Esophagus muscularis mucosa (tissue), 4 donors: ENCODE data around the gene LRRC42. TPM values are rescaled to one million over a fixed set of nuclear protein-coding genes. Genes with fewer than 3 reads are reported as not detected.

Experiments
- DNase-seq: peaks from one replicate; pipeline ENCODE4 v3.0.0-alpha.2; 2017; ENCODE audit errors: extremely low spot score
- H3K27ac ChIP-seq, 4 donors: fragments of 200-600 bp; sonication (generic); replicated peaks in 1 of 4; 1 replicate in 3 of 4; 2 replicates in 1 of 4; pipeline ENCODE4 v1.5.1; 2016 to 2019; ENCODE audit warnings: mild to moderate bottlenecking in 1 of 4
- H3K27me3 ChIP-seq, 4 donors: fragments of 200-600 bp; sonication (generic); one replicate each; pipeline versions ENCODE4 v1.5.1 to v1.6.0; 2016 to 2019
- H3K36me3 ChIP-seq, 4 donors: fragments of 200-600 bp; sonication (generic); one replicate each; pipeline ENCODE4 v1.5.1; 2016 to 2019
- H3K4me1 ChIP-seq, 4 donors: fragments of 200-600 bp; sonication (generic); one replicate each; pipeline ENCODE4 v1.5.1; 2016 to 2019
- H3K4me3 ChIP-seq, 4 donors: fragments of 200-600 bp; sonication (generic); 1 replicate in 2 of 4; 2 replicates in 2 of 4; pipeline ENCODE4 v1.5.1; 2016 to 2019; ENCODE audit warnings: mild to moderate bottlenecking in 4 of 4, moderate library complexity in 1 of 4
- H3K9me3 ChIP-seq, 4 donors: fragments of 200-600 bp; sonication (generic); 1 replicate in 3 of 4; 2 replicates in 1 of 4; pipeline ENCODE4 v1.5.1; 2016 to 2019
- EP300 ChIP-seq: sonication (generic); formaldehyde crosslinking; IDR thresholded peaks from one replicate; pipeline ENCODE4 v1.6.1; 2017; ENCODE audit warnings: antibody characterized with exemption
- POLR2A ChIP-seq: fragments of 450-650 bp; IDR thresholded peaks from one replicate; pipeline ENCODE4 v1.6.1; 2017; ENCODE audit warnings: antibody characterized with exemption, moderate library complexity, mild to moderate bottlenecking, low read depth
- POLR2AphosphoS5 ChIP-seq, 2 donors: sonication (generic); formaldehyde crosslinking; IDR thresholded peaks; one replicate each; pipeline ENCODE4 v1.6.1; 2017; ENCODE audit warnings: antibody characterized with exemption in 2 of 2
- WGBS: methylation state at CpG from one replicate; pipeline ENCODE4 v1.1.5; 2018; 5-methylcytosine and 5-hydroxymethylcytosine counted together
- intact Hi-C: fragments of 100-400 bp; cut with DNase I; formaldehyde crosslinking; loops from one replicate; pipeline ENCODE4 v1.15.1; 2023
- total RNA-seq, 4 donors: library from RNA; depleted of rRNA; stranded (reverse); fragments of >200 nt; gene quantifications; one replicate each; pipeline versions ENCODE4 v1.1.0 to v1.2.1, GENCODE V29; 2016
- TF ChIP-seq, protein P1 (sequence below), 3 experiments: fragments of 200-600 bp in 2 of 3; fragments of 450-650 bp in 1 of 3; sonication (generic) in 2 of 3; IDR thresholded peaks; one replicate each; pipeline ENCODE4 v1.5.1; 2017 to 2019; ENCODE audit warnings: antibody characterized with exemption in 3 of 3, mild to moderate bottlenecking in 2 of 3, moderate library complexity in 1 of 3

LRRC42 gene
- total RNA-seq, 4 donors from 2014 or later: 22.8 to 35.6 (median 28.9) TPM

DNA sequence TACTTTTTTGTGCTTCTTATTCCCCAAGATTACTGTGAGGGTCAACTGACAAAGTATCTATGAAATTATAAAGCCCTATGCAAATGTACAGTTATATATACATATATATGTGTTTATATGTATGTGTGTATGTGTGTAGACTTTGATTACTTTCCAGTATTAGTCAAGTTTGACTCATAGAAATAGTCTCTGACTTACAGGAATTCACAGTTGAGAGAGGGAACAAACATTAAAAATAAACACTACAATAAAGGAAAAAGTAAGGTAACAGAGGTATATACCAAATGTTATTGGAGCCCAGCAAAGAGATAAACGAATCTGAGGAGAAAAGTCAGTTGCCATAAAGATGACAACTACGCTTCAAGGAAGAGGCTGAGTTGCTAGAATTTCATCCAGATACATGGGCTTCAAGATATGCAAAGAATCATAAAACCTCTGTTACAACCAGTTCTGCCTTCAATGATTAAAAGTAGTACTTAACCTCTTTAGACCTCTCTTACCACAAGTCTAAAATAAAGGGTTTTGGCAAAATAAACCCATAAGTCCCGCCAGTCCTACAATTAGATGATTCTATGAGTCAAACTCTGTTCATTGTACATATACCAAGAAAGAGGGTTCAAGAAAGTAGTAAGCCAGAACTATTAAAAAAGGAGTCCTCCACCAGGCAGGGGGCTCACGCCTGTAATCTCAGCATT lies 7.9 kb upstream of the LRRC42 start:
- peaks cover 0 to 10% (median 2%) of the 10 kb centered on the region in 4 donors for H3K36me3 ChIP-seq
- H3K27me3 ChIP-seq: no peaks in the 10 kb centered on the region
- H3K4me3 ChIP-seq: no peak overlapping the region
- WGBS: 95% methylated on average over 4 of the region's 4 CpGs
- no peak overlapping the region for H3K27ac ChIP-seq
- no peak for TF ChIP-seq POLR2A
- TF ChIP-seq POLR2AphosphoS5 (IDR thresholded peaks at IDR 0.05): no peak
- TF ChIP-seq, protein P1, sequence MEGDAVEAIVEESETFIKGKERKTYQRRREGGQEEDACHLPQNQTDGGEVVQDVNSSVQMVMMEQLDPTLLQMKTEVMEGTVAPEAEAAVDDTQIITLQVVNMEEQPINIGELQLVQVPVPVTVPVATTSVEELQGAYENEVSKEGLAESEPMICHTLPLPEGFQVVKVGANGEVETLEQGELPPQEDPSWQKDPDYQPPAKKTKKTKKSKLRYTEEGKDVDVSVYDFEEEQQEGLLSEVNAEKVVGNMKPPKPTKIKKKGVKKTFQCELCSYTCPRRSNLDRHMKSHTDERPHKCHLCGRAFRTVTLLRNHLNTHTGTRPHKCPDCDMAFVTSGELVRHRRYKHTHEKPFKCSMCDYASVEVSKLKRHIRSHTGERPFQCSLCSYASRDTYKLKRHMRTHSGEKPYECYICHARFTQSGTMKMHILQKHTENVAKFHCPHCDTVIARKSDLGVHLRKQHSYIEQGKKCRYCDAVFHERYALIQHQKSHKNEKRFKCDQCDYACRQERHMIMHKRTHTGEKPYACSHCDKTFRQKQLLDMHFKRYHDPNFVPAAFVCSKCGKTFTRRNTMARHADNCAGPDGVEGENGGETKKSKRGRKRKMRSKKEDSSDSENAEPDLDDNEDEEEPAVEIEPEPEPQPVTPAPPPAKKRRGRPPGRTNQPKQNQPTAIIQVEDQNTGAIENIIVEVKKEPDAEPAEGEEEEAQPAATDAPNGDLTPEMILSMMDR (IDR thresholded peaks at IDR 0.05): no peak
- TF ChIP-seq EP300: no peak
- intact Hi-C loops: no loop called here
- peaks cover 0 to 9% (median under 1%) of the 10 kb centered on the region in 4 donors for H3K4me1 ChIP-seq
- no peak for DNase-seq
- H3K9me3 ChIP-seq: peaks cover 0 to 6% (median 0%) of the 10 kb centered on the region in 4 donors

DNA sequence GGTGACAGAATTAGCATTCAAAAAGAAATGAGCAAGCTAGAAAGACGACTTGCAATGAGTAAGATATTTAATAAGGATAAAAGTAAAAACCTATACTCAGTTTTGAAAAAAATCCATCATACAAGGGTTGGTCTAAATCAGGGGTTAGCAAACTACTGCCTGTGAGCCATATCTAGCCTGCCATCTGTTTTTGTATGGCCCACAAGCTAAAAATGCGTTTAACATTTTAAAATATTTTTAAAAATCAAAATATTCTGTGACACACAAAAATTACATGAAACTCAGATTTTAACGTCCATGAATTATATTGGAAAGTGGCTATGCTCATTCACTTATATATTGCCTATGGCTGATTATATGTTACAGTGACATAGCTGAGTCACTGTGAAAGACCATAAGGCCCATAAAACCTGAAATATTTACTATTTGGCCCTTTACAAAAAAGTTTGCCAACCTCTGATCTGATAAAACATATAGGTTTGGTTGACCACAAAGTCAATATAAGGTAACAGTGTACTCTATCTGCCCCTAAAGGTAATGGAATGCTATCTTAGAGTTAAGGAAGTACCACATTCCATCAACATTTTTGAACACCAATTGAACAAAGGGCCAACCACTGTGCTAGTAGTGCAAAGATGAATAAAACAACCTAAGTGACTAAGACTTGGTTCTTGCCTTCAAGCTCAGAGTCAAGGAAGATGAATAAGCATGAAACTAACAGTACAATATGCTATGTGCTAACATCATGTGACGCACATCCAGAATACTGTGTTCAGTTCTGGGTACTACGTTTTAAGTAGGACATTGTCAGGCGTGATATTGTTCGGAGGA lies 3.8 kb upstream of the LRRC42 start:
- H3K4me1 ChIP-seq: peaks cover 14 to 26% (median 23%) of the 10 kb centered on the region in 4 donors
- DNase-seq: no peak
- H3K36me3 ChIP-seq: no peaks in the 10 kb centered on the region
- TF ChIP-seq, protein P1 (IDR thresholded peaks at IDR 0.05): no peak
- TF ChIP-seq POLR2A (no peak), EP300 (no peak), POLR2AphosphoS5 (IDR thresholded peaks at IDR 0.05) (no peak)
- intact Hi-C loops: no loop called here
- WGBS: 88% methylated on average over 7 of the region's 7 CpGs
- H3K9me3 ChIP-seq: no peaks in the 10 kb centered on the region
- no peak overlapping the region for H3K27ac ChIP-seq
- H3K27me3 ChIP-seq: no peaks in the 10 kb centered on the region
- H3K4me3 ChIP-seq: no peak overlapping the region

DNA sequence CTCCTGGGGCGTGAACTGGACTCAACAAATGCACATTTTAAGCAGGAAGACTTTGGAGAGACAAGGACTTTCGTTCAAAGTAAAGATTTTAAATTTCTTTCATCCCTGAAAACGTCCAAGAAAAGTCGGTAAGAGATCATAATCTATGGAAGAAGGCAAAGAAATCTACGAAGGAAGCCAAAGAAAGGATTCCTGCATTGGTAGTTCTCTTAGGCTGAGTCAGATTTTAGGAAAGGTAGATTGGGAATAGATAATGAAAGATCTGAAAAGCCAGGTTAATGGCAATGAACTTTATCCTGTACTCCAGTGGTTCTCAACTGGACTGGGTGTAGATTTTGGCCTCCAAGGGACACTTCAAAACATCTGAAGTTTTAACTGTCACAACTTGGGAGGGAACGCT lies 3.1 kb upstream of the LRRC42 start:
- H3K27me3 ChIP-seq: no peaks in the 10 kb centered on the region
- DNase-seq: no peak
- H3K9me3 ChIP-seq: no peaks in the 10 kb centered on the region
- no peaks in the 10 kb centered on the region for H3K36me3 ChIP-seq
- H3K27ac ChIP-seq: no peak overlapping the region
- H3K4me3 ChIP-seq: no peak overlapping the region
- H3K4me1 ChIP-seq: peaks cover 14 to 34% (median 30%) of the 10 kb centered on the region in 4 donors
- WGBS: 96% methylated on average over 6 of the region's 6 CpGs
- intact Hi-C loops: no loop called here
- TF ChIP-seq EP300: no peak
- no peak for TF ChIP-seq POLR2AphosphoS5 (IDR thresholded peaks at IDR 0.05)
- TF ChIP-seq, protein P1 (IDR thresholded peaks at IDR 0.05): no peak
- no peak for TF ChIP-seq POLR2A

DNA sequence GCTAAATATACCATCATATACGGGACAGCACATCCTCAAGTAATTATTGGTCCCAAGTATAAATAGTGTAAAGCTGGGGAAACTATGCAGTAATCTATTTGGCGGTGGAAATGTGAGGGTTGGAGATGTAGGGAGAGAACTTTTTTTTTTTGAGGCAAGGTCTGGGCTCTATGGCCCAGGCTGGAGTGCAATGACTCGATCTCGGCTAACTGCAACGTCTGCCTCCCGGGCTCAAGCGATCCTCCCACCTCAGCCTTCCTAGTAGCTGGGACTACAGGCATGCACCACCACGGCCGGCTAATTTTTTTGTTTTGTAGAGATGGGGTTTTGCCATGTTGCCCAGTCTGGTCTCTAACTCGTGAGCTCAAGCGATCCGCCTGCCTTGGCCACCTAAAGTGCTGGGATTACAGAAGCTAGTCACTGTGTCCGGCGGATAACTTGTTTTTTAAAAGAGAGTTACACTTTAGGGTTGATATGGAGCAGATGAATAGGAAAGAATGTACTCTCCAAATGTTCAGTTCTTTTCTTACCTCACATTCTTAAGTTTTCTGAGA lies 2.6 kb upstream of the LRRC42 start:
- TF ChIP-seq EP300: no peak
- no peak for TF ChIP-seq POLR2A
- TF ChIP-seq, protein P1 (IDR thresholded peaks at IDR 0.05): no peak
- TF ChIP-seq POLR2AphosphoS5 (IDR thresholded peaks at IDR 0.05): no peak
- intact Hi-C loops: no loop called here
- Histone ChIP-seq H3K36me3 (no peaks in the 10 kb centered on the region), H3K4me1 (peaks cover 14 to 39% (median 35%) of the 10 kb centered on the region in 4 donors), H3K9me3 (no peaks in the 10 kb centered on the region), H3K27ac (no peak overlapping the region), H3K27me3 (no peaks in the 10 kb centered on the region), H3K4me3 (no peak overlapping the region)
- no peak for DNase-seq
- 96% methylated on average over 14 of the region's 14 CpGs for WGBS
